BLaER1 treated with 17β-estradiol and CSF1 and Interleukin-3, amounts not matched to agents 10 nM and 100 nM (cell line): Measurements from ENCODE around the gene ATP2A3.

ENCODE experiments used
- H3K27ac ChIP-seq, 11 experiments: shearing (Covaris generic); formaldehyde crosslinking; 2 replicates each; pipeline ENCODE4 v1.8.1; 2022
- H3K27me3 ChIP-seq, 11 experiments: shearing (Covaris generic); formaldehyde crosslinking; 2 replicates each; pipeline ENCODE4 v1.8.1; 2022
- H3K36me3 ChIP-seq, 11 experiments: shearing (Covaris generic); formaldehyde crosslinking; 2 replicates each; pipeline ENCODE4 v1.8.1; 2022
- H3K4me1 ChIP-seq, 10 experiments: shearing (Covaris generic); formaldehyde crosslinking; 2 replicates each; pipeline ENCODE4 v1.8.1; 2022
- H3K4me2 ChIP-seq, 11 experiments: shearing (Covaris generic); formaldehyde crosslinking; 2 replicates each; pipeline ENCODE4 v1.8.1; 2022
- H3K4me3 ChIP-seq, 10 experiments: shearing (Covaris generic); formaldehyde crosslinking; 2 replicates each; pipeline ENCODE4 v1.8.1; 2022
- H3K9ac ChIP-seq, 11 experiments: shearing (Covaris generic); formaldehyde crosslinking; 2 replicates each; pipeline ENCODE4 v1.8.1; 2022
- H3K9me3 ChIP-seq, 11 experiments: shearing (Covaris generic); formaldehyde crosslinking; replicated peaks in 1 of 11; 2 replicates each; pipeline ENCODE4 v1.8.1; 2022
- H4K20me1 ChIP-seq, 11 experiments: shearing (Covaris generic); formaldehyde crosslinking; 2 replicates each; pipeline ENCODE4 v1.8.1; 2022
- Cebpa-rat ChIP-seq, 11 experiments: shearing (Covaris generic); IDR thresholded peaks; 2 replicates each; pipeline ENCODE4 v1.8.1; 2022

The ATP2A3 gene

GRCh38 chr17:3972281-3972731 lies 8.1 kb upstream of the ATP2A3 start:
- Histone ChIP-seq H3K9ac (peak overlapping the region in 3 of 11 experiments; percentile 7 to 35 (median 11); a peak in 1 of 22 replicates), H3K27ac (no peak overlapping the region), H3K4me2 (peak overlapping the region; percentile 57 to 83 (median 70)), H3K27me3 (no peaks in the 10 kb centered on the region; a peak in 1 of 22 replicates), H4K20me1 (0 out of 22 replicates have a peak, but pooled peaks cover 0 to under 1% (median 0%) of the 10 kb centered on the region in 11 experiments), H3K9me3 (peaks cover 10 to 24% (median 16%) of the 10 kb centered on the region in 11 experiments), H3K4me1 (peaks cover 27 to 47% (median 36%) of the 10 kb centered on the region in 10 experiments), H3K4me3 (no peak overlapping the region), H3K36me3 (peaks cover 0 to 4% (median 0%) of the 10 kb centered on the region in 11 experiments; a peak in 2 of 22 replicates)
- TF ChIP-seq Cebpa-rat (IDR thresholded peaks at IDR 0.05), result no peak

- H3K4me2 ChIP-seq, result peak overlapping the region in 1 of 11 experiments; percentile 3; a peak in 1 of 22 replicates
- peaks cover 0 to 7% (median 0%) of the 10 kb centered on the region in 11 experiments; a peak in 4 of 22 replicates for H4K20me1 ChIP-seq
- TF ChIP-seq Cebpa-rat (IDR thresholded peaks at IDR 0.05), result no peak
- H3K27ac ChIP-seq, result no peak overlapping the region
- H3K4me1 ChIP-seq, result peaks cover 29 to 63% (median 52%) of the 10 kb centered on the region in 10 experiments
- H3K27me3 ChIP-seq, result peaks cover 0 to 7% (median 0%) of the 10 kb centered on the region in 11 experiments; a peak in 2 of 22 replicates
- H3K9me3 ChIP-seq, result peaks cover 9 to 16% (median 11%) of the 10 kb centered on the region in 11 experiments
- no peak overlapping the region for H3K9ac ChIP-seq
- H3K4me3 ChIP-seq, result no peak overlapping the region
- peaks cover 0 to 4% (median 0%) of the 10 kb centered on the region in 11 experiments; a peak in 2 of 22 replicates for H3K36me3 ChIP-seq
Observed at GRCh38 chr17:3970668-3971067, 6.4 kb upstream of the ATP2A3 start.

GRCh38 chr17:3969963-3970362 lies 5.7 kb upstream of the ATP2A3 start:
- peaks cover 4 to 9% (median 6%) of the 10 kb centered on the region in 11 experiments for H3K9me3 ChIP-seq

GRCh38 chr17:3968886-3969524 lies 4.8 kb upstream of the ATP2A3 start:
- peak overlapping the region in 8 of 11 experiments; percentile 10 to 100 (median 96); a peak in 12 of 22 replicates for H3K4me2 ChIP-seq
- H3K36me3 ChIP-seq, result no peaks in the 10 kb centered on the region
- no peak overlapping the region for H3K27ac ChIP-seq
- H3K27me3 ChIP-seq, result peaks cover 0 to 7% (median 0%) of the 10 kb centered on the region in 11 experiments; a peak in 2 of 22 replicates
- H3K4me1 ChIP-seq, result peaks cover 30 to 78% (median 65%) of the 10 kb centered on the region in 10 experiments
- H3K4me3 ChIP-seq, result no peak overlapping the region
- H4K20me1 ChIP-seq, result peaks cover 0 to 10% (median 0%) of the 10 kb centered on the region in 11 experiments; a peak in 4 of 22 replicates
- H3K9me3 ChIP-seq, result no peaks in the 10 kb centered on the region; a peak in 1 of 22 replicates
- H3K9ac ChIP-seq, result no peak overlapping the region
- no peak for TF ChIP-seq Cebpa-rat (IDR thresholded peaks at IDR 0.05)

More at GRCh38 chr17:3969963-3970362, 5.7 kb upstream of the ATP2A3 start:
- Histone ChIP-seq H3K4me2 (peak overlapping the region in 1 of 11 experiments; percentile 3; a peak in 1 of 22 replicates), H3K9ac (no peak overlapping the region), H3K27ac (no peak overlapping the region), H3K4me3 (no peak overlapping the region), H3K27me3 (peaks cover 0 to 7% (median 0%) of the 10 kb centered on the region in 11 experiments; a peak in 2 of 22 replicates), H3K36me3 (peaks cover 0 to 2% (median 0%) of the 10 kb centered on the region in 11 experiments; a peak in 2 of 22 replicates), H4K20me1 (peaks cover 0 to 10% (median 0%) of the 10 kb centered on the region in 11 experiments; a peak in 4 of 22 replicates), H3K4me1 (peaks cover 34 to 70% (median 59%) of the 10 kb centered on the region in 10 experiments)
- TF ChIP-seq Cebpa-rat (IDR thresholded peaks at IDR 0.05), result no peak

- Histone ChIP-seq H3K4me1 (peaks cover 32 to 87% (median 67%) of the 10 kb centered on the region in 10 experiments), H3K27ac (peak overlapping the region in 2 of 11 experiments; percentile 6 to 21; a peak in 2 of 22 replicates), H3K9ac (0 out of 22 replicates have a peak overlapping the region, but pooled peaks of 1 of the 11 experiments have one; percentile 10), H3K4me3 (no peak overlapping the region), H3K4me2 (peak overlapping the region; percentile 9 to 100 (median 96); a peak in 20 of 22 replicates), H3K36me3 (no peaks in the 10 kb centered on the region), H4K20me1 (peaks cover 0 to 19% (median 6%) of the 10 kb centered on the region in 11 experiments; a peak in 15 of 22 replicates), H3K27me3 (peaks cover 0 to 7% (median 0%) of the 10 kb centered on the region in 11 experiments; a peak in 2 of 22 replicates), H3K9me3 (no peaks in the 10 kb centered on the region)
- TF ChIP-seq Cebpa-rat (IDR thresholded peaks at IDR 0.05), result no peak
Observed at GRCh38 chr17:3968015-3968414, 3.8 kb upstream of the ATP2A3 start.

- H3K4me1 ChIP-seq, result peaks cover 33 to 87% (median 67%) of the 10 kb centered on the region in 10 experiments
- peaks cover 0 to 7% (median 0%) of the 10 kb centered on the region in 11 experiments; a peak in 2 of 22 replicates for H3K27me3 ChIP-seq
- H3K4me3 ChIP-seq, result no peak overlapping the region
- H3K9me3 ChIP-seq, result no peaks in the 10 kb centered on the region
- peak overlapping the region in 6 of 11 experiments; percentile 0 to 53 (median 34); a peak in 8 of 22 replicates for H3K9ac ChIP-seq
- H3K27ac ChIP-seq, result peak overlapping the region in 5 of 11 experiments; percentile 2 to 52 (median 33); a peak in 7 of 22 replicates
- peaks cover 0 to 30% (median 18%) of the 10 kb centered on the region in 11 experiments; a peak in 19 of 22 replicates for H4K20me1 ChIP-seq
- no peaks in the 10 kb centered on the region for H3K36me3 ChIP-seq
- no peak for TF ChIP-seq Cebpa-rat (IDR thresholded peaks at IDR 0.05)
- H3K4me2 ChIP-seq, result peak overlapping the region; percentile 4 to 100 (median 96)
Observed at GRCh38 chr17:3966720-3967363, 2.6 kb upstream of the ATP2A3 start.

GRCh38 chr17:3965118-3965800 lies 1.0 kb upstream of the ATP2A3 start:
- peak overlapping the region in 10 of 11 experiments; percentile 63 to 90 (median 82); a peak in 19 of 22 replicates for H3K9ac ChIP-seq
- peaks cover 0 to 7% (median 0%) of the 10 kb centered on the region in 11 experiments; a peak in 2 of 22 replicates for H3K27me3 ChIP-seq
- TF ChIP-seq Cebpa-rat (IDR thresholded peaks at IDR 0.05), result no peak
- H3K4me1 ChIP-seq, result peaks cover 49 to 94% (median 82%) of the 10 kb centered on the region in 10 experiments
- peaks cover 0 to 45% (median 34%) of the 10 kb centered on the region in 11 experiments; a peak in 19 of 22 replicates for H4K20me1 ChIP-seq
- H3K27ac ChIP-seq, result peak overlapping the region in 10 of 11 experiments; percentile 56 to 93 (median 84); a peak in 17 of 22 replicates
- no peaks in the 10 kb centered on the region for H3K36me3 ChIP-seq
- H3K4me3 ChIP-seq, result peak overlapping the region; percentile 73 to 89 (median 78); a peak in 19 of 20 replicates
- H3K4me2 ChIP-seq, result peak overlapping the region; percentile 89 to 100 (median 96)
- no peaks in the 10 kb centered on the region for H3K9me3 ChIP-seq
